Kidney tubule cell (primary cell): ENCODE results near the gene C11orf86.
"Not testable (repeated sequence)": the region's sequence is repeated elsewhere in the genome, so short reads cannot be mapped to it uniquely, and the experiment has no call there.

Experiments used
- DNase-seq: peaks from one replicate; pipeline ENCODE4 v3.0.0-alpha.2; 2018; ENCODE audit warnings: low spot score

C11orf86 gene

DNA sequence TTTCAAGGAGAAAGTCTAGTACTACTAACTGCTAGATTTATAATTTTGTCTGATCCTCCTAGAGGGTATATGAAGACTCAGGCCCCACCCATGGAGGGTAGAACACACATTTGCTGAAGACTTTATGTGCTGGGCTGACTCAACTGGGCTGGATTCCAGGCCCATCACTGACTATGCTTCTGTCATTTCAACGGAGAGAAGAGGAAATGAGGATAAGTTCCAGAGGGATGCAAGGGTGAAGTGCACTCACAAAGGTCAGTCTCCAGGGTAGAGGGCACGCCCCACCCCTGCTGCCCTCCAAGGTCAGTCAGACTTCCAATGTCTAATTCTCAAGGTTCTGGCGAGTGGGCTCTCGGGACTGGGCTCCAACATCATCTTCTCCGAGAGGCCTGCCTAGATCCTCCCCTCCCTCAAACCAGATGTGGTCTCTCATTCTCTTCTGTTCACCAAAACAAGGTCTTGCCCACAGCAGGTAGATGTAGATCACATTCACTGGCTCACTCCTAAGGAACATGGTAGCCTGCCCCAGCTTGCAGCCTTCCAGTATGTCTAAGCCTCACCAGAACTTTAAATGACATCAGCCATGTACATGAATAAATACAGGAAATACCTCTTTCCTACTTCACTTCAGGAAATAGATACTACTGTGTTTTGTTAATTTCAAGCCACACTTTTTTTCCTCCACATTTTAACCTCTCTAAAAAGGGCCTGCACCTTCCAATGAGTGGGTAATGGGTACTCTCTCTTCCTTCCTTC, 7.3 kb upstream of the C11orf86 start:
- DNase-seq: peak; percentile 67

DNA sequence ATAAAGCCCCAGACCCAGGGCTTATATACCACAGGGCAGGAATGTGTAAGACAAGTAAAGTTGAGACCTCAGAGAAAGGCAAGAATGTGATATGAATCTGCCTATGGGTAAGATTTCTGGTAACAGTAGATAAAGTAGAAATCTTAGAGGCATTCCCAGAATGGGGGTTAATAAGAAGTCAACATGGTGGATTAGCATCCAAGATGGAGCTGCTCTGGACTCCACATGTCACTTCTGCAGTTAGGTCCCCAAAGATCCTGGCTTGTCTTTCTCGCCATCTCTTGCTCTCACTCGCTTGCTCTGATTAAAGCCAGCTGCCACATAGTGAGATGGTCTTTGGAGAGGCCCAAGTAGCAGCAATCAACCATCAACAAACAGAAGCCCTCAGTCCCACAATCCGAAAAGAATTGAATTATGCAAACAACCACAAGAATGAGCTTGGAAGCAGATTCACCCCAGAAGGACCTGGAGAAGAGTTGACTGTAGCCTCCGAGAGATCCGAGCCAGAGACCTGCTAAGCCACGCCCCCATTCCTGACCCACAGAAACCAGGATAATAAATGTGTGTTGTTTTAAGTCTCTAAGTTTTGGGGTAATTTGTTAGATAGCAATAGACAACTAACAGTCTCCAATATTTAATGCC, 5.4 kb upstream of the C11orf86 start:
- no peak for DNase-seq

DNA sequence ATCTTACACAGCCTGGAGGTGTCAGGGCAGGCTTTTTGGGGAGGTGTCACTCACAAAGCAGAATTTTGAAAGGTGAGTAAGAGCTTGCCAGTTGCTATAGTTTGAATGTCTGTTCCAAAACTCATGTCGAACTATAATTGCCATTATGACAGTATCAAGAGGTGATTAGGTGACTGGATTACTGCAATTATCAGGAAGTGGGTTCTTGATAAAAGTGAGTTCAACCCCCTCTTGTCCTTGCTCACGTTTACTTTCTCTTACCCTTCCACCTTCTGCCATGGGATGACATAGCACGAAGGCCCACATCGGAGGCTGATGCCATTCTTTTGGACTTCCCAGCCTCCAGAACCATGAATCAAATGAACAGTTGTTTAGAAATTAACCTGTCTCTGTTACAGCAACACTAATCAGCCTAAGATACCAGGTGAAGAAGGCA, 4.7 kb upstream of the C11orf86 start:
- no peak for DNase-seq

DNA sequence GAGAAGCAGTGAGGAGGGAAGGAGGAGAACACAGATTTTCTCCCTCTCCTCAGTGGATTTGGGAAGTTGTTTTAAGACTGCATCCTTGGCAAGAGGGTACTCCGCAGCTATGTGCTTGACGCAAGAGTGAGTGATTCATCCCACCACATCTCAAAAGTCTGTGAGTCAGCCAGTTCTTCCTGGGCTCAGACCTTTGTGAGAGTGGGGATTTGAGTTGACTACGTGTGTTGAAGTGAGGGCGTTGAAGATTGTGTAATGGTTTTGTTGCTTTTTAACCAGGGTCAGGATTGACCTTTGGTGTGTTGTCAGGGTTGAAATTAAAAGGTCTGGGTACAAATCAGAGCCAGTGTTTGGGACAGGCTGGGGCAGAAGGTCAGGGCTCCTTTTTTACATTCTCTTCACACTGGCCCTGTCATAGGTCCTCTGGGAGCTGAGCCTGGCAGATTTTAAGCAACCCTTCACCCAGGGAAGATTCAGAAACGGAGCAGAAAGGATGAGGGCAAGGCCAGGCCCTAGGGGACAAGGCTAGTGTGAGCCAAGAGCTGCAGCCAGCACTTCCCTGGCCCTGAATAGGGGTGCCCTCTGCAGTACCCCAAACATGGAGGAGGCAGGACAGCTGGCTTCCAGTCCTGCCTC, 4.2 kb upstream of the C11orf86 start:
- DNase-seq: peak; percentile 98

DNA sequence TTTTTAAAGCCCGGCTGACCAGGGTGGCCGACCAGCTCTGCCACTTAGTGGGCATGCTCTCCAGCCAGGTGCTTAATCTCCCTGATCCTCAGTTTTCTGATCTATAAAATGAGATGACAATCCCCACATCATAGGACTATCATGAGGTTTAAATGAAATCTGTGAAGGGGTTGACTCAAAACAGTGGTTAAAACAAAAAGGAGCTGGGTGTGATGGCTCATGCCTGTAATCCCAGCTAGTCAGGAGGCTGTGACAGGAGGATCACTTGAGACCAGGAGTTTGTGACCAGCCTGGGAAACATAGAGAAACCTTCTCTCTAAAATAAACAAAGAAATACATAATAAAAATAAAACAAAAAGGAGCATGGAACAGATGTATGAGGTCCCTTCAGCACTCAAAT, 3.6 kb upstream of the C11orf86 start:
- no peak for DNase-seq

DNA sequence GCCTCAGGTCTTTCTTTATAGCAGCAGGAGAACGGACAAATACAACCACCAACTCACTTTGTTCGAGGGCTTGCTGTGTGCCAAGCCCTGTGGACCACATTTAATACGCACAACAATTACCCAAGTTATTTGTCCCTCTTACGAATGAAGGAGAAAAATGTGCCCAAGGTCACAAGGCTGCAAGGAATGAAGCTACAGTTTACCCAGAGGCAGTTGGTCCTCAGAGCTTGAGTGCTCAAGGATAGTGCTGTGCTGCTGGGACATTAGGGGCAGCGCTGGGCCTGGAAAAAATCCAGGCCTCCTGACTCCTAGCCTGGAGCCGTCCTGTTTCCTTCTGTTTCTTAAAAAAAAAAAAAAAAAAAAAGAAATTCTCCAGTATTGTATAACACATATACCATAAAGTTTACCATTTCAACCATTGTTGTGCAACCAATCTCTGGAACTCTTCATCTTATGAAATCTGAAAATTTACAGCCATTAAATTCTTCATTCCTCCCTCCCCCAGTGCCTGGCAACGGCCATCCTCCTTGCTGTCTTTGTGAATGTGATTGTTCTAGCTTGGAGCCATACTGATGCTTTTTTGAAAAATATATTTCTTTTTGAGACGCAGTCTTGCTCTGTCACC, 1.0 kb upstream of the C11orf86 start:
- no peak for DNase-seq

DNA sequence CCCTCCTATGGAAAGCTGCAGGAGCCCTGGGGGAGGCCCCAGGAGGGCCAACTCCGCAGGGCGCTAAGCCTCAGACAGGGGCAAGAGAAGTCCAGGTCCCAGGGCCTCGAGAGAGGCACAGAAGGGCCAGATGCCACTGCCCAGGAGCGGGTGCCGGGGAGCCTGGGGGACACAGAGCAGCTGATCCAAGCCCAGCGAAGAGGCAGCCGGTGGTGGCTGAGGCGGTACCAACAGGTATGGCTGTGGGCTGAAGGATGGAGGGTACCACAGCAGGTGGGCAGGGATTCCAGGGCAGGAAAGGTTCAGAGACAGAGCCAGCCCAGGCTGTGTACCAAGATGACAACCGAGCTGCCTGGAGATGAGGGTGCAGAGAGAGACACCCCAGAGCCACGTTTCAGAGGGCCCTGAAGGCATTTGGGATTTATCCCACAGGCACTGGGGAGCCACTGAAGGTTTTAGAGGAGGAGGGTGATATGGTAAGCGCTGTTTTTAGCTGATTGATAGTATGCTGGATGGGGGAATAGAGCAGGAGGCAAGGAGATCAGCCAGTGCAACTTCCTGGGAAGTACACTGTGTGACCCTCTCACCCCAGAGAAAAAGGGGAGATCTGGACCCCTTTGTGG, 412 bp downstream of the C11orf86 start:
- no peak for DNase-seq

DNA sequence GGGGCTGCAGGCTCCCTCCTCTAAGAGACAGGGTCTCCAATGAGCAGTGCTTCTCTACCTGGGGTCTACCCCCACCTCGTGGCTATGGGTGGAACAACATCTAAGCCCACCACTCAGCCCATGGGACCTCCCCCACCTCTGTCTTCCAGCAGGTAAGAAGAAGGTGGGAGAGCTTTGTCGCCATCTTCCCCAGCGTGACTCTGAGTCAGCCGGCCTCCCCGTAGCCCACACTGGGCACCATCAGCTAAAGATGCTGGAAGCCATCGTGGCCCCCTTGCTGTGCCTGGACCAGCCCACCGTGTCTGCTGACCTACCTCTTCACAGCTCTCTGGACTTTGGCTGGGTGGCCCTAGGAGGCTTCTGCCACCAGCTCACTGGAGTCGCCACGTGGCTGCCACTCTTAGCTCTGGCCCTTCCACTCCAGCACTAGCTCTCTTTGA, 944 bp downstream of the C11orf86 start:
- no peak for DNase-seq

DNA sequence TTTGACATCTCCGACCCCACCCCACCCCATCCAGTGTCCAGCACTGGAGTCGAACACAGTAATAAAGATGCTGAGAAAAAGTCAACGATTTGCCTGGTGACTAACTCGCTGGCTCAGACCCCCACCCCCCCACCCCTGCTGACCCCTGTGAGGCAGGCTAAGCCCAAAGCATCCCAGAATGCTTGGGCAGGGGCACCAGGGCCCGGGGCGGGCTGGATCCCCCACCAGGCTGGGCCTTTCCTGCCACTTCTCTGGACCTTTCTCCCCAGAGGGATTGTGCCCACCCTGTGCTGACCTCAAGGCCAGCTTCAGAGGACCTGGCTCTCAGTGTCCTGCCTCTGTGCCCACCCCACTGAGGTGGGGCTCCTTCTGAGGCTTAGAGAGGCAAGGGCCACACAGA, 1.8 kb downstream of the C11orf86 start:
- no peak for DNase-seq

DNA sequence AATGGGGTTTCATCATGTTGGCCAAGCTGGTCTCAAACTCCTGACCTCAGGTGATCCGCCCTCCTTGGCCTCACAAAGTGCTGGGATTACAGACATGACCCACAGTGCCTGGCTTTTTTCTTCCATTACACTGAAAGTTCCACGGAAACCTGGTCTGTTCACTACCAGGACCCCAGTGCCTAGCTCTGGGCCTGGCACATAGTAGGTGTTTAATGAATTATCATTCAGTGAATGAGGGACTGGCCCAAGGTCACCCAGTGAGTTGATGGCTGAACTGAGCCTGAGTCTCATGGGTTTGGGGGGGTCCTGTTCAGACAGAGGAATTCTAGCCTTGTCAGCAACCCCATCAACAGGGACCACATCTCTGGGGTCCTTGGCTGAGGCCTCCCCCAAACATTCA, 3.1 kb downstream of the C11orf86 start:
- no peak for DNase-seq

DNA sequence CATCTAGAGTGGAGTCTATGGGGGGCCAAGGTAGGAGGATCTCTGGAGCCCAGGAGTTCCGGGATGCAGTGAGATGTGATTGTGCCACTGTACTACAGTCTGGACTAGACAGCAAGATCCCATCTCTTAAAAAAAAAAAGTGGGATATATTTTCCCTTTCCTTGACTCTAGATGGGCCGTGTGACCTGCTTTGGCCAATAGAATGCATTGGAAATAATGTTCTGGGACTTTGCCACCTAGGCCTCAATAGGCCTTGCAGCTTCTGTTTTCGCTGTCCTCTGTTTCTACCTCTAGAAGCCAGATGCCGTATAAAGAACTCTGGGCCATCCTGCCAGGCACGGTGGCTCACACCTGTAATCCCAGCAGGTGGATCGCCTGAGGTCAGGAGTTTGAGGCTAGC, 3.6 kb downstream of the C11orf86 start:
- DNase-seq: no peak

DNA sequence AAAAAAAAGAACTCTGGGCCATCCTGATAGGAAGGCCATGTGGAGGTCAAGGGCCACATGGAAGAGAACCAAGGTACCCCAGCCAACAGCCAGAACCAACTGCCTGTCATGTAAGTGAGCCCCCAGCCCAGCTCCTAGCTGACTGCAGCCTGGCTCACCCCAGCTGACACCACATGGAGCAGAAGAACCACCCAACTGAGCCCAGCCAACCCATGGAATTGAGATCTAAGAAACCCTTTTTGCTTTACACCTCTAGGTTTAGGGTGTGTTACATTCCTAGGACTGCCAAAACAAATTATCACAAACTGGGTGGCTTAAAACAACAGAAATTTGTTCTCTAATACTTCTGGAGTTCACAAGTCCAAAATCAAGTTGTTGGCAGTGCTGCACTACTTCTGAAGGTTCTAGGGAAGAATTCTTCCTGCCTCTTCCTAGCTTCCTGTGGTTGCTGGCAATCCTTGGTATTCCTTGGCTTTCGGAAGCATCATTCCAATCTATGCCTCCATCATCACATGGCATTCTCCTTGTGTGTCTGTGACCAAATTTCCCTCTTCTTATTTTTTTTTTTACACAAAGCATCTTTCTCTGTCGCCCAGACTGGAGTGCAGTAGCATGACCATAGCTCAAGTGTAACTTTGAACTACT, 4.4 kb downstream of the C11orf86 start:
- DNase-seq: no peak

DNA sequence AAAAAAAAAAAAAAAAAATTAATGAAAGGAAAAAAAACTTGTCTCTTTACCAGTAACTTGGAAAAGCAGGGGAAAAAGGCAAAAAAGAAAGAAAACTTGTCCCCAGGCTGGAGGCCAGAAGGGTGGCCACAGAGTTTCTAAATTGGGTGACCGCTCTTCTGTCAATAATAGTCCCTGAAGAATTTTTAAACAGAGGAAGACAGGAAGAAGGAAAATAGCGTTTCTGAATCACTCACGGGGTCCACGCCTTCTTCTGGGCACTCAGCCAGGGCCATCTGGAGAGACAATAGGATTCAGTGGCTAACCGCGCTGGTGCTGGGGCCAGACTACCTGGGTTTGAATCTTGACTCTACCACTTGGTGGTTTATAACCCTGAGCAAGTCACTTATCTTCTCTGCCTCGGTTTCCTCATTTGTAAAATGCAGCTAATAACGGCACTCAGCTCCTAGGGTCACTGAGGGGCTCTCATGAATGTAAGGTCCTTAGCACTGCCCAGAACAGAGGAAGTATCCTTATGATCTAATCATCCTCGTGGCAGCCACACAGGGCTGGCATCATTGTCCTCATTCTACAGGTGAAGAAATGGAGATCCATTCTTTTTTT, 7.0 kb downstream of the C11orf86 start:
- DNase-seq: peak; percentile 94

DNA sequence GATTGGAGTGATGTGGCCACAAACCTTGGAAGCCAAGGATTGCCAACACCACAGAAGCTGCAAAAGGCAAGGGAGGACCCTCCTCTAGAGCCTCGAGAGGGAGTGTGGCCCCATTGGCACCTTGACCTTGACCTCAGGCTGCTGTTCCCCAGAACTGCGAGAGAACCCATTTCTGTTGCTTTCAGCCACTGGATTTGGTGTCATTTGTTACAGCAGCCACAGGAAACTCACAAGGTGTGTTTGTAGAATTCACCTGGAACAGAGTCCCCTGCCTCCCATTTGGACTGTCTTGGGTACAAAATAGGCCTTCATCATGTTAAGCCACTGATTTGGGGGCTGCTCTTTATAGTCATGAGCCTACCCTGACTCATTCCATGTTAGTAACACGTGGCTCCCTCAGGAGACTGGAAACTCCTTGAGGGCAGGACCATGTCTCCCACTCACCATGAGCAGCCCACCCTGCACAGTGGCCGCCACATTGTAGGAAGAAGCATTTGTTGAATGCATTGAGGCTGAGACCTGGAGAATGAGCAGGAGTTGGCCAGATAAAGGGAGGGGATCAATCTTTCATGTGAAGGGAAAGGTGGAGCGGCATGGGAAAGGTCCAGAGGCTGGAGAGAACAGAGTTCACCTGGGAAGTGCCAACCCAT, 8.3 kb downstream of the C11orf86 start:
- DNase-seq: no peak

DNA sequence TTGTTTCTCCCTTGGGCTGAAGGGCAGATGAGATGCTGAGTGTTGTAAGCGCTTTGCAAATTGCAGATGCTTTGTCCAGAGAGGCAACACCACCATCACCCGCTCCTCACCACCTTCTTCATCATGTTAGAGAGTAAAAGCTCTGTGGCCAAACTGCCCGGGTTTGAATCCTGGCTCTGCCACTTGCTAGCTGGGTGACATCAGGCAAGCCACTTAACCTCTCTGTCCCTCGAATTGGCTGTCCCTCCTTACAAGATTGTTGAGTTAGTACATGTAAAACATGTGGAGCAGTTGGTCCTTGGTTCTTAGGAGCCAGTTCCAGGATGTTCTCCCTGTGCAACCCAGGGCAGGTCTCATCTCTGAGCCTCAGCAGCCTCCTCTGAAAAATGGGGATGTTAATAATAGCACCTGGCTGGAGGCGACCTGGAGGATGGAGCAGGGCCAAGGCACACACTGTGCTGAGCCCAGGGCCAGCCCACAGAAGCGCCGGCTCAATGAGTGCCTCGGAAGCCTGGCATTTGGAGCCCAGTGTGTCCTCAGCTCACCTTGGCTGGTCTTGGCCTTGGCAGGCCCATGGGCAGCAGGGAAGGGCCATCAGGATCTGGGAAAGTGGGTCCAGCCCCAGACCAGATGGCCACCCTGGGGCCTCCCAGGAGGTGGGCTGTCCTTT, 10.5 kb downstream of the C11orf86 start:
- DNase-seq: no peak

DNA sequence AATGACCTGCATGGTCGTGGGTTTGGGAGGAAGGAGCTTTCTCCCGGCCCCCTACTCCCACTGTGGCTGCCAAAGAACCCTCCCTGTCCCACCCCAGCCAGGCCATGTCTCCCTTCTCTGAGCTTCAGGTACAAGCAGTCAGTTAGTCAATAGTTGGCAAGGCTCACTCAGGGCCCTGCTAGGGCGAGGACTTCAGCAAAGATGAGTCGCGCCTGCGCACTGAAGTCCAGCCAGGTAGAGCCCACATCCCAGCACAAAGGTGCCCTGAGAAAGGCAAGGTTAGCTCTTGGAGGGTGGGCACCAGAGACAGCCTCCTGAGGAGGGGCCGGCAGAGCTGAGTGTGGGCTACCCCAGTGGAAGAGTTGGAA, 11.1 kb downstream of the C11orf86 start:
- DNase-seq: no peak

DNA sequence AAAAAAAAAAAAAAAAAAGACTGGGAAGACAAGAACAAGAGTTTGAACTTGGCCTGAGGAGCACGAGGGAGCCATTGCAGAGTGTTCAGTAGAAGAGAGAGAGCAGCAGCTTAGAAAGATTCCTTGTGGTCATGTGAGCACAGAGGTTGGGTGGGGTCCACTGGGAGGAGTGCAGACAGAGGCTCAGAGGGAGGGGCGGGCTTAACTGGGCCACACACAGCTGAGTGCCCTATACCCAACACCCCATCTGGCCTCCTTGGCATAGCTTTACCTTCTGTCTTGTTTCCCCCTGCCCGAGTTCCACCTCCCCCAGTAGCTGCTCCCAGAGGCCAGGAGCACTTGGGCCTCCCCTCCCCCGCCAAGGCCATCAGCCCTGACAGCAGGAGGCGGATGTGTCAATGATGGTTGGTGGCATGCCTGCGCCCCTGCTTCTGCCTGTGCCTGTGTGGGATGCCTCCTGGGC, 12.1 kb downstream of the C11orf86 start:
- DNase-seq: no peak

DNA sequence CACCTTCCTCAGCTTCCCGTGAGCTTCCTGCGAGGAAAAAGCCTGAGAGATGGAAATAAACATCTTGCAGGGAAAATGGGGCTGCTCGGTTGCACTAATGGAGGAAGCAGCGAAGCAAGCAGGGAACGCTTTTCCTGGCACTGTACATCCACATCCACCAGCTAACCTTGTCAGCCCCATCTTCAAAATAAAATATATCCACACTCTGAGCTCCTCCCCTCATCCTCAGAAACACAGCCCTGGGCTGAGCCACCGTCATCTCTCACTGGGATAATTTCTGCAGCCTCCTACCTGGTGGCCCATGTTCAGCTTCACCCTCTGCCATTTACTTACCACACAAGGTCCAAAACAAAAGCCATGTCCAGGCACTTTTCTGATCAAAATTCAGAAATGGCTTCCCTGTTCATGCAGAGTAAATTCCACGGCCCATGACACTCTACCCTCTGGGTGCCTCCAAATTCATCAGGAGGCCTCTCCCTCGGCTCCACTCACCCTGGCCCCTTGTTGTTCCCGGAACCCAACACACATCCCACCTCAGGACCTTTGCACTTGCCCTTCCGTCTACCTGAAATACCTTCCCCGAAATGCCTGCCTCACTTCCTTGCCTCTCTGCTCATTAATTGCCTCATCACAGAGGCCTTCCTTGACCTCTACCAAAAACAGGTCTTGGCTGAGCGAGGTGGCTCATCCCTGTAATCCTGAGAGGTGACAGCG, 13.0 kb downstream of the C11orf86 start:
- no peak for DNase-seq

DNA sequence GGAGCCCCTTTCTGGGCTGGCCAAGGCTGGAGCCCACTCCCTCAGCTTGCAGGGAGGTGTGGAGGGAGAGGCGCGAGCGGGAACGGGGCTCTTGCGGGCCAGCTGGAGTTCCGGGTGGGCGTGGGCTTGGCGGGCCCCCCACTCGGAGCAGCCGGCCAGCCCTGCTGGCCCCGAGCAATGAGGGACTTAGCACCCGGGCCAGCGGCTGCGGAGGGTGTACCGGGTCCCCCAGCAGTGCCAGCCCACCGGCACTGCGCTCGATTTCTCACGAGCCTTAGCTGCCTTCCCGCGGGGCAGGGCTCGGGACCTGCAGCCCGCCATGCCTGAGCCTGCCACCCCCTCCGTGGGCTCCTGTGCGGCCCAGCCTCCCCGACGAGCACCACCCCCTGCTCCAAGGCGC, 13.6 kb downstream of the C11orf86 start:
- not testable (repeated sequence) for DNase-seq

DNA sequence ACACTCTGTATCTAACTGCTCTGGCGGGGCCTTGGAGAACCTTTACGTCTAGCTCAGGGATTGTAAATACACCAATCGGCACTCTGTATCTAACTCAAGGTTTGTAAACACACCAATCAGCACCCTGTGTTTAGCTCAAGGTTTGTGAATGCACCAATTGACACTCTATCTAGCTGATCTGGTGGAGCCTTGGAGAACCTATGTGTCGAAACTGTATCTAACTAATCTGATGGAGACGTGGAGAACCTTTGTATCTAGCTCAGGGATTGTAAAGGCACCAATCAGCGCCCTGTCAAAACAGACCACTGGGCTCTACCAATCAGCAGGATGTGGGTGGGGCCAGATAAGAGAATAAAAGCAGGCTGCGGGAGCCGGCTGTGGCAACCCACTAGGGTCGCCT, 14.3 kb downstream of the C11orf86 start:
- DNase-seq: not testable (repeated sequence)
